ACHN (cell line): ENCODE results near the gene LEMD2.
"Not testable (repeated sequence)": the region's sequence is repeated elsewhere in the genome, so short reads cannot be mapped to it uniquely, and the experiment has no call there.

ENCODE experiments used
- DNase-seq: peaks from one replicate; pipeline ENCODE4 v3.0.0-alpha.2; 2015
- in situ Hi-C: cut with HindIII; loops from 2 replicates; pipeline ENCODE4 v1.10.0; 2017; ENCODE audit warnings: low sequenced_read_pairs, low pct_ligation_motif_present, low pct_unique_long_range_greater_than_20kb

The LEMD2 gene

GRCh38 chr6:33788694-33789549, at the start of gene LEMD2:
Gene LEMD2 (minus strand): TSS chr6:33789130. CDS start chr6:33789116, 14 bp downstream.
- in situ Hi-C loops = no loop called here

DNA sequence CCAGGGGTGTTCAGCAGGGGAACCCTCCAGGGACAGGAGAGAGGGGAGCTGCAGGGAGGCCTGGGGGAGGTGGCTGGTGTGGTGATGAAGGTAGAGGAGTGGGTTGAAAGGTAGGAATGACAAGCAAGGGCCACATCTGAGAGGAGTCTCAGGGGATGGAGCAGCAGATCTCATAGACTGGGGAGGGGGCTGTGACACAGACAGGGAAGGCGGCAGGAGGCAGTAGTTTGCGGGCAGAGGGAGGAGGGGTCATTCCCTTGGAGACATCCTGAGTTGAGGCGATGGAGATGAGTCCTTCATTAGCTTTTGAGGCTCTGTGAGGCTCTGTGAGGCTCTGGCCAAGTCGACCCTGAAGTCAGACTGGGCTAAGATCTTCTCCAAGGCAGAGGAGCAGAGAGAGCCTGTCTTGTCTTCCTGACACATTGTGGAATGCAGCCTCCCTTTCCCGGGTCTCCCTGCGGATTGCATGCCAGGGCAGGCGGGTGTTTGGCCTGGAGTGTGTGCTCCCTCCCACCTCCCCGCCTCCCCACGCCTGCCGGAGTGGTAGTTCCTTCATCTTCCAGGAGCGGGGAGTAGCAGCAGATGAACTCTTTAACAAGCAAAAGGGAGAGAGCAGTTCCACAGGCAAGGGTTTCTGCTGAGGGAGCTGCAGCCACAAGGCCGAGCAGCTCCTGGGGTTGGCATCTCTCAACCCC, 49.2 kb upstream of the LEMD2 start:
- in situ Hi-C loops = no loop called here
- DNase-seq = no peak

More at GRCh38 chr6:33788694-33789549, at the start of gene LEMD2:
- DNase-seq = peak; percentile 88

DNA sequence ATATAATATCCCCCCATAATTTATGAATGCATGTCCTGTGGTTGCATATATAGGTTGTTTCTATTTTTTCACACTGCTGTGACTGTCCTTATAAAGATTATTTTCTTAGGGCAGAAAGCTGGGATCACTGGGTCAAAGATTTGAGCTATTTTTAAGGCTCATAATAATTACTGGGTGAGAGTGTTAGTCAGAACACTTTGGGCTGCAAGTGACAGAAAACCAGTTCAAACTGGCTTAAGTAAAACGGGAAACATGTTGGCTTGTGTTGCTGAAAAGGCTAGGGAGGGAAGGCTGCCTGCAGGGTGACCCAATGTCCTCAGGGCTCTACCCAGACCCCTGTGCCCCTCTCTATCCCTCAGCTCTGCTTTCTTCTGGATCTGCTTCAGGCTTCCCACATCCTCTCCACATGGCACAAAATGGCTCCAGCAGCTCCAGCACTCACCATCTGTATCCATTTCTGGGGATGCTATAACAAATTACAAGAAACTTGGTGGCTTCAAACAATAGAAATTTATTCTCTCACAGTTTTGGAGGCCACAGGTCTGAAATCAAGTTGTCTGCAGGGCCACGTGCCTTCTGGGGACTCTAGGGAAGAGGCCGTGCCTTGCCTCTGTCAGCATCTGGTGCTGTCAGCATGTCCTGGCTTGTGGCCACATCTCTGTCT, 48.0 kb upstream of the LEMD2 start:
- in situ Hi-C loops = no loop called here
- no peak for DNase-seq

DNA sequence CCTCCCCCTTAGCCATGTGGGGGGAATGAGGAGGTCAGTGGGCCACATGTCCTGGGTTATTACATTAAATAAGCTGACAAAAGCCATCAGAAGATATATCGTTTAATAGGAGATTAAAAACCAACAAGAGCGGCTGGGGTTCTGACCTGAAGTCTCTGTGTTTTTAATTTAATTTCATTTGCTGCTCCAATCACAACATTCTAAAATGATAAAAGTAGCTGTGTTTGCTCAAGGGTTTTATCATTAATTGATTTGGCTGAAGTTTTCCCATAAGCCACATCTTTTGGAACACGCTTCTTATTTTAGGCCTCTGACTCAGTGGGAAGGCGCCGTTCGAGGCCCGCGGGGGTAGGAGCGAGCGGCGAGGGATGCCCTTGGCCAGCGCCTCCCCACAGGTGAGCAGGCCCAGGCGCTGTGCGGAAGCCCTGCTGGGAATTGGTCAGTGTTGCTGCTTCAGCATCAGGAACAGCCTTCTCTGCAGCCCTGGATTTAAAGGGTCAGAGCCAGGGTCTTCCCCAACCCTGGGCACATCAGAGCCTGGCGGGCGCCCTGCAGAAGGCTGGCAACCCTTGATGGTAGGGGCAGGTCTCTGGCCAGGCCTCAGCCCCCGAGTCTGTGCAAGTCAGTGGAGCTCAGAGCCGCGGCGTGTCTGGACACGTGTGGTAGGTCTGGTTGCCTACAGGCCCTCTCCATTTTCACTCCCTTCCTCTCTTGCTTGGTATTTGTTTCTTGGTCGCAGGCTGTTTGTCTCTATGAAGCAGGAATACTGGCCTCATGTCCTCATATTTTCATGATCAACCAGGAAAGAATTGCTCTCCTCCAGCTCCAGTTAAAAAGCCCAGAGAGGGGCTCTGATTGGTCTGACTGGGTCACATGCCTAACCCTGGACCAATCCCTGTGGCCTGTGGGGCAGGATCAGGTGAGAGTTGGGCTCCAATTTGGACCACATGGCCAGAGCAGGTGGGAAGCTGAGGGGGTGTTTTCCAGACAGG, 45.8 kb upstream of the LEMD2 start:
- DNase-seq = no peak
- in situ Hi-C loops = no loop called here

DNA sequence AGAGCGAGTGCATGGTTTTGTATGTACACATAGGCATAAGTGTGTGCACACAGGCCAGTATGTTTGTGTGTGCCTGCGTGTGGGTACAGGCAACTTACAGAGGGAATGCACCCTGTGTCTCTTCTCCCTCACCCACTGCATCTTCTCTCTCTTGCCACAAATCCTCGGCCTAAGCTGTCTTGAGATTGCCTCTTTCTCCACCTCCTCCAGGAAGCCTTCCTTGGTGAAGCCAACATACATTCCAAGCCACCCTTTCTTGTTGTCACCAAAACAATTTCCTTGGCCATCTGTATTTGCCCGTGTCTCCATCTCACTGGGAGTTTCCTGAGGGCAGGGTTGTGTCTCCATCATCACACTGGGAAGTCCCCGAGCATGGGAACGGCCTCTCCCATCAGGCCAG, 44.7 kb upstream of the LEMD2 start:
- in situ Hi-C loops = no loop called here
- DNase-seq = no peak

DNA sequence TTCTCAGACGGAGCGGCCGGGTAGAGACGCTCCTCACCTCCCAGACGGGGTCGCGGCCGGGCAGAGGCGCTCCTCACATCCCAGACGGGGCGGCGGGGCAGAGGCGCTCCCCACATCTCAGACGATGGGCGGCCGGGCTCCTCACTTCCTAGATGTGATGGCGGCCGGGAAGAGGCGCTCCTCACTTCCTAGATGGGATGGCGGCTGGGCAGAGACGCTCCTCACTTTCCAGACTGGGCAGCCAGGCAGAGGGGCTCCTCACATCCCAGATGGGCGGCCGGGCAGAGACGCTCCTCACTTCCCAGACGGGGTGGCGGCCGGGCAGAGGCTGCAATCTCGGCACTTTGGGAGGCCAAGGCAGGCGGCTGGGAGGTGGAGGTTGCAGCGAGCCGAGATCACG, 43.9 kb upstream of the LEMD2 start:
- in situ Hi-C loops, DNase-seq: not testable (repeated sequence)

GRCh38 chr6:33831725-33832124, 42.8 kb upstream of the LEMD2 start:
- in situ Hi-C loops, DNase-seq: not testable (repeated sequence)

DNA sequence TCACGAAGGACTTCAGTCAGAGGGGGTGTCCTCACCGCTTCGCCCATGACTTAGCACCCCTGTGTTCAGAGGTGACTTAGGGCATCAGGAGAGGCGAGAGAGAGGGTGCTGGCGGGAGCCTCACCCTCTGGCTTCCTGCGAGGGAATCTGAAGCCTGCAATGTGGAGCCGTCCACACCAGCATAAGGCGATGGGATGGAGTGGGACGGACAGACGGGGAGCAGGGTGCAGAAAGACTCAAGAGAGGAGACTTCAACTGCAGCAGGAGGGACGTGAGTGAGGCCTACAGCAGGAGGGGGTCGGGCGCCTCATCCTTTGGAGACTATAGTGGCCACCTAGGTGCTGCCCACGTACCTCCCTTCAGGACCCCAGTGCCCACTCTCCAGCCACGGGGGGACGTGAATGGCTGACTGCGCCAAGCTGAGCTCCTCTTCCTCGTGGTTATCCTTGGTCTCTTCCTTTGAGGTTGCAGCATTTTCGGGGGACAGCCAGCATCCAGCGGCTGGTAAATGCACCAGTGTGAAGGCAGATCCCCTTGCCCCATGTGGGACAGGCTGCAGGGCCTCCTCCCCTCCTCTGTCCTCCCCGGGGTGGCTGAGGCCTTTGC, 41.8 kb upstream of the LEMD2 start:
- DNase-seq = no peak
- in situ Hi-C loops = no loop called here

DNA sequence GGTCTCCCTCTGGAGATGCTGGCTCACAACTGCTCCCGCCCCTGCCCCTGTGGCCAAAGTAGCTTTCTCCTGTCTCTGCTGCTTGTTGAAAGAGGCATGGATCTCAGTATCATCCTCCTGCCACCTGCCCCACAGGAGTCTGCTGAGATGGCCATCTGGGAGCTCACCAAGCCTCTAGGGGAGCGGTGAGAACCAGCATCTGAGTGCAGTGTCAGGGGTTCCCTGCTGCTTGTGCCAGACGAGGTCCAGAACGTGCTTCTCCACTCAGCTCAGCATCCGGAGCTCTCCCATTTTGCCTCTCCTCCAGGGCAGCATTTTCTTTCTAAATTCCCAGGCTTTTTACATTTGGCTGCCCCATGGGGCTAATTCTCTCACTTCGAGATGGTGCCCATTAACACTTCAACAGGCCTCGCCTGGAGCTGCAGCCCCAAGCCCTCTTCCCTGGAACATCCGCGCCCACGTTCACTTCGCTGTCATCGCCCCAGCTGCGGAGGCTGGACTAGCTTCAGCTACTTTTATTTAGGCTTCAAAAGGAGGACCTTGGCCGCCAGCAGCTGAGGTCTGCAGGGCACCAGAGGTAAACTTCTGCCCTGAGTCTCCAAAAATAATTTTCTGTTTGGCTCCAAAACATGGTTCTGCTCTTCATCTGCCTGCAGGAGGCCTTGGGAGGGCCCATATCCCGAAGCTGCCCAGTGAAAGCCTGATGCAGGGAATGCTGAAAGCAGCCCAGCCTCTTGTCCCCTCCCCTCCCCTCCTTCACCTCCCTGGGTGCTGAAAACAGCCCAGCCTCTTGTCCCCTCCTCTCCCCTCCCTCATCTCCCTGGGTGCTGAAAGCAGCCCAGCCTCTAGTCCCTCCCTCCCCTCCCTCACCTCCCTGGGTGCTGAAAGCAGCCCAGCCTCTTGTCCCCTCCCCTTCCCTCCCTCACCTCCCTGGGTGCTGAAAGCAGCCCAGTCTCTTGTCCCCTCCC, 40.1 kb upstream of the LEMD2 start:
- in situ Hi-C loops = no loop called here
- no peak for DNase-seq

DNA sequence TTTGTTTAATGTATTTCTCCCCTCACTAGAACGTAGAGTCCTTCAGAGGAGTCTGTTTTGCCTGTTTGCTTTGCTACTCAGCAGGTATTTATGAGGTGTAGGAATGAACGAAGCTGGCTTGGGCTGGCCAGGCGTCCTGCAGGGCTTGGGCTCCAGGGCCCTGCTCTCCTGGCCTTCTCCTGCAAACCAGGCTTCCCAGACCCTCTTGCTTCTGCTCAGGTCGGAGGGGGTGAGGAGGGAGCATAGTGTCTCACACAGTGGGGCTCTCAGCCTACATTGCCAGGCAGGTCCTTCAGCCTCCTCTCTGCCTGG, 39.5 kb upstream of the LEMD2 start:
- in situ Hi-C loops = no loop called here
- DNase-seq = no peak

GRCh38 chr6:33827546-33828451, 38.9 kb upstream of the LEMD2 start:
- in situ Hi-C loops = no loop called here
- no peak for DNase-seq

GRCh38 chr6:33826537-33826936, 37.6 kb upstream of the LEMD2 start:
- in situ Hi-C loops = no loop called here
- DNase-seq = no peak

DNA sequence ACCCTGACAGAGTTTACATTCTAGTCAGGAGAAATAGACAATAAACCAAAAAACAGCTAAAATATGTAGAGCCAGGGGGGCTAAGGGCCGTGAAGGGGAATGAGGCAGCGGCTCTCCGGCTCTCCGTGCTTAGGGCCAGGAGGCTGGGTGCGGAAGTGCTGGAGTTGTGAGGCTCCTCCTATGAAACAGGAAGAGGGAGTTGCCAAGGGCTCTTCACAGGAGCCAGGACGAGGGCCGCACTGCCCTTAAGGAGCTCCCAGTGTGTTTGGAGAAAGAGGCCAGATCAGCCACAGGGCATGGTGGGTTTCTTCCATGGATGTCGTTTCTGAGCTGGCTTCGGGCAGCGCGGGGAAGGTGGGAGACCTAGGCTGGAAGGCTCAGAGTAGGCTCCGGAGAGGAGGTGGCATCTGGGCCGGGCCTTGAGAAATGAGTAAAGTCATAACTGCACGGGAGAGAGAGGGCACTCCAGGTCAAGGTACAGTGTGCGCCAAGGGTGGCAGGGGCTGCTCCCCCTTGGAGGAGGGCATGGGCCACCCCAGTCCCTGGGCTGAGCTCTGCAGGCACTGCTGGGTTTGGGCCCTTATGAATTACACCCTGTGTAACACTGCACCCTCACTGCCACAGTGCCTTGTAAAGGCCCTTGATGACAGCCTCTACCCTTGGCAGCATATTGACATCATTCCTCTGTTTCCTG, 35.7 kb upstream of the LEMD2 start:
- DNase-seq = no peak
- in situ Hi-C loops = no loop called here

- DNase-seq = no peak
- in situ Hi-C loops = no loop called here
Observed at GRCh38 chr6:33823806-33824205, 34.9 kb upstream of the LEMD2 start.

DNA sequence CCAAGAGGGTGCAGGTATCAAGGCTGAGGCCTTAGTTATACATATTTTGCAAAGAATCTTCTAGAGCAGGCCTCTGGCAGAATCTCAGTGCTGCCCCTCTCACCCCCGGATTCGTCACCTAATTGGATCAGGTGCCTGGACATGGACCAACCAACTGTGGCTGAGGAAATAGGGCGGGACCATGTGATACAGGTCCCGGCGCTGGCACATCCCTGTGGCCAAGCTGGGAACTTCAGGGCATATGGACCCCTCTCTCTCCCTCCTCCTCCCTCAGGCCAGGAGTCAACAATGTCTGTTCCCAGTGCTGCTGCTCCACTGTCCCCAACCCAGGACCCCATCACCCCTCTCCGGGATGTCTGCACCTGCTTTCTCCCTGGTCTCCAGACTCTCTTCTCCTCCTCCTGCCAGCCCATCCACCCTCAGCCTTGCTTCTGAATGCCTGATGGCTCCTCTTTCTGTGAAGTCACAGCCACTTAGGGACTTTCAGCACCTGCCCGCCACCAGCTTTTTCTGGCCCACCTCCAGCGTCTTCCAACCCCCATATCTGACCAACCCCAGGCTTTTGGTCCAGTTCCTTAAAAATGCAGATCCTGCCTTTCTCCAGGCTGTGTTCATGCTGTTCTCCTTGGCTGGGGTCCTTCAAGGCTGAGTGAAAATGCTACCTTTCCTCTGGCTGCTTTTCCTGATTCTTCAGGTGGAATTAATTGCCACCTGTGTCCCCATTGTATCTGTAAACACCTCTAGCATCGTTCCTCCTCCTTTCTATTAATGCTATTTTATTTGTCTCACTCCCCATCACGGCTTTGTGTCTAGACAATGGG, 33.9 kb upstream of the LEMD2 start:
- DNase-seq = peak; percentile 64
- in situ Hi-C loops = no loop called here
